Keratinocyte (primary cell): ENCODE measurements around the gene LCORL. TPM values are rescaled to one million over a fixed set of nuclear protein-coding genes. Genes with fewer than 3 reads are reported as not detected.

Experiments used
- DNase-seq: peaks from one replicate; pipeline ENCODE4 v3.0.0-alpha.2; 2011; ENCODE audit warnings: low read depth, missing footprints, low spot score
- FAIRE-seq: peaks from 2 replicates; lab custom pipeline; 2011; peaks lifted over from hg19 to GRCh38; lab: Jason Lieb, UNC
- H2AFZ ChIP-seq: 2 replicates; pipeline ENCODE4 v1.6.0; 2012; ENCODE audit warnings: low read length, control low read depth, inconsistent platforms; ENCODE audit not compliant: control insufficient read depth
- H3K27ac ChIP-seq: 2 replicates; pipeline ENCODE4 v1.5.1; 2011; ENCODE audit warnings: low read length; ENCODE audit not compliant: control insufficient read depth, insufficient read depth
- H3K27me3 ChIP-seq: 3 replicates; pipeline ENCODE4 v1.6.0; 2011; ENCODE audit warnings: low read length; ENCODE audit not compliant: control insufficient read depth, insufficient read depth; ENCODE audit errors: extremely low read depth
- H3K36me3 ChIP-seq, 2 experiments: 2 replicates in 1 of 2; 3 replicates in 1 of 2; pipeline ENCODE4 v1.5.1; 2011; ENCODE audit warnings: low read length in 2 of 2, mild to moderate bottlenecking in 1 of 2; ENCODE audit not compliant: control insufficient read depth in 2 of 2, insufficient read depth in 2 of 2; ENCODE audit errors: extremely low read depth in 1 of 2
- H3K4me1 ChIP-seq: 3 replicates; pipeline ENCODE4 v1.5.1; 2011; ENCODE audit warnings: low read length; ENCODE audit not compliant: control insufficient read depth, insufficient read depth; ENCODE audit errors: extremely low read depth
- H3K4me2 ChIP-seq: 3 replicates; pipeline ENCODE4 v1.6.0; 2011; ENCODE audit warnings: low read depth, low read length; ENCODE audit not compliant: control insufficient read depth, insufficient read depth; ENCODE audit errors: extremely low read depth
- H3K4me3 ChIP-seq, 3 experiments: fragments of 200-600 bp in 1 of 3; sonication (generic) in 1 of 3; 2 replicates in 2 of 3; 3 replicates in 1 of 3; pipeline ENCODE4 v1.5.1; 2011 to 2016; ENCODE audit warnings: low read length in 3 of 3, mild to moderate bottlenecking in 3 of 3, control low read depth in 2 of 3, inconsistent platforms in 1 of 3, low read depth in 1 of 3, mixed read lengths in 1 of 3, mixed run types in 1 of 3, moderate library complexity in 1 of 3; ENCODE audit not compliant: control insufficient read depth in 2 of 3, insufficient read depth in 2 of 3; ENCODE audit errors: extremely low read depth in 1 of 3
- H3K79me2 ChIP-seq: 2 replicates; pipeline ENCODE4 v1.6.0; 2012; ENCODE audit warnings: low read length; ENCODE audit not compliant: control insufficient read depth, insufficient read depth
- H3K9ac ChIP-seq: 3 replicates; pipeline ENCODE4 v1.6.0; 2011; ENCODE audit warnings: low read length; ENCODE audit not compliant: control insufficient read depth, insufficient read depth; ENCODE audit errors: extremely low read depth
- H3K9me1 ChIP-seq: 3 replicates; pipeline ENCODE4 v1.6.0; 2011; ENCODE audit warnings: low read length; ENCODE audit not compliant: control insufficient read depth, insufficient read depth; ENCODE audit errors: extremely low read depth
- H3K9me3 ChIP-seq: 2 replicates; pipeline ENCODE4 v1.5.1; 2012; ENCODE audit warnings: low read depth, low read length; ENCODE audit not compliant: control insufficient read depth
- H4K20me1 ChIP-seq: 3 replicates; pipeline ENCODE4 v1.6.0; 2011; ENCODE audit warnings: low read length; ENCODE audit not compliant: control insufficient read depth, insufficient read depth; ENCODE audit errors: extremely low read depth
- EZH2 ChIP-seq: IDR thresholded peaks from one replicate; pipeline ENCODE4 v1.6.1; 2012; ENCODE audit warnings: inconsistent platforms, mild to moderate bottlenecking, low read length, moderate library complexity
- dilution Hi-C: fragments of 300-500 bp; cut with MboI; formaldehyde crosslinking; loops from one replicate; pipeline ENCODE4 v1.7.0; 2020; ENCODE audit warnings: low sequenced_read_pairs; ENCODE audit not compliant: extremely low pct_ligation_motif_present
- polyA plus RNA-seq, 5 experiments: library from polyadenylated mRNA; depleted of rRNA in 3 of 5; stranded (reverse) in 3 of 5; stranded (forward) in 1 of 5; unstranded in 1 of 5; fragments of >200 nt; gene quantifications; 1 replicate in 1 of 5; 2 replicates in 3 of 5; 3 replicates in 1 of 5; pipeline versions ENCODE4 v1.2.1 to v1.2.3, GENCODE V29; 2011 to 2012; ENCODE audit warnings: missing spikeins in 2 of 5, low read depth in 1 of 5, low replicate concordance in 1 of 5
- TF ChIP-seq, protein P1 (sequence below), 3 experiments: IDR thresholded peaks in 1 of 3; conservative IDR thresholded peaks in 1 of 3; optimal IDR thresholded peaks in 1 of 3; 2 replicates in 2 of 3; 3 replicates in 1 of 3; pipeline versions ENCODE3 to v1.5.1; 2011; ENCODE audit warnings: low read length in 3 of 3, mild to moderate bottlenecking in 3 of 3, moderate library complexity in 2 of 3, control low read depth in 1 of 3, inconsistent platforms in 1 of 3; ENCODE audit not compliant: insufficient read depth in 2 of 3; ENCODE audit errors: extremely low read depth in 1 of 3

The LCORL gene
- polyA plus RNA-seq, 1 donor (not counting 4 experiments of a cell fraction or from before 2014, with no cell fraction given): 3.3 TPM

DNA sequence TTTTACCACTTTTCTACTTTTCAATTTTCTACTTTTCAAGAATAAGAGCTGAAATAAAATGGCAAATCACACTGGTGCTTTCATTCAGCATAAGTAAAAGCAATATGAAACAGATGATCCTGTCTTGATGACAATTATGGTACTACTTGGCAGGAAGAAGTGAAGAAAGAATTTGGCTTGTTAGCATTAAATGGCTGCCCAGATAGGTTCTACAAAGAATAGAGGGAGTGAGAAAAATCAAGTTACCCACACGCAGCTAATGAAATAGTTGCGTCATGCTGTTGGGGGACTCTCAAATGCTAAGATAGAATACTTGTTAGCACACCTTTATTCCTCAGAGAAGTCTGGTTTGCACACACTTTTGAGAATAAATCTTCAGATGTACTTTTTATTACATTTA is 12.5 kb upstream of the LCORL start:
- FAIRE-seq: no peak
- H3K36me3 ChIP-seq: no peaks in the 10 kb centered on the region
- H4K20me1 ChIP-seq: no peaks in the 10 kb centered on the region
- no peak overlapping the region for H3K4me2 ChIP-seq
- H2AFZ ChIP-seq: no peak overlapping the region
- H3K9ac ChIP-seq: no peak overlapping the region
- no peak for DNase-seq
- no peaks in the 10 kb centered on the region for H3K4me1 ChIP-seq
- H3K27ac ChIP-seq: no peak overlapping the region
- no peaks in the 10 kb centered on the region for H3K79me2 ChIP-seq
- dilution Hi-C loops: no loop called here
- no peaks in the 10 kb centered on the region for H3K9me3 ChIP-seq
- H3K4me3 ChIP-seq: no peak overlapping the region
- H3K9me1 ChIP-seq: no peaks in the 10 kb centered on the region
- no peaks in the 10 kb centered on the region for H3K27me3 ChIP-seq
- TF ChIP-seq EZH2: no peak
- TF ChIP-seq, protein P1, sequence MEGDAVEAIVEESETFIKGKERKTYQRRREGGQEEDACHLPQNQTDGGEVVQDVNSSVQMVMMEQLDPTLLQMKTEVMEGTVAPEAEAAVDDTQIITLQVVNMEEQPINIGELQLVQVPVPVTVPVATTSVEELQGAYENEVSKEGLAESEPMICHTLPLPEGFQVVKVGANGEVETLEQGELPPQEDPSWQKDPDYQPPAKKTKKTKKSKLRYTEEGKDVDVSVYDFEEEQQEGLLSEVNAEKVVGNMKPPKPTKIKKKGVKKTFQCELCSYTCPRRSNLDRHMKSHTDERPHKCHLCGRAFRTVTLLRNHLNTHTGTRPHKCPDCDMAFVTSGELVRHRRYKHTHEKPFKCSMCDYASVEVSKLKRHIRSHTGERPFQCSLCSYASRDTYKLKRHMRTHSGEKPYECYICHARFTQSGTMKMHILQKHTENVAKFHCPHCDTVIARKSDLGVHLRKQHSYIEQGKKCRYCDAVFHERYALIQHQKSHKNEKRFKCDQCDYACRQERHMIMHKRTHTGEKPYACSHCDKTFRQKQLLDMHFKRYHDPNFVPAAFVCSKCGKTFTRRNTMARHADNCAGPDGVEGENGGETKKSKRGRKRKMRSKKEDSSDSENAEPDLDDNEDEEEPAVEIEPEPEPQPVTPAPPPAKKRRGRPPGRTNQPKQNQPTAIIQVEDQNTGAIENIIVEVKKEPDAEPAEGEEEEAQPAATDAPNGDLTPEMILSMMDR (optimal IDR thresholded peaks at IDR 0.05 in 1 of 3, IDR thresholded peaks at IDR 0.05 in 1 of 3, conservative IDR thresholded peaks at IDR 0.05 in 1 of 3; ENCODE audit: extremely low read depth in 1 of 3, insufficient read depth in 2 of 3, low read length in 3 of 3): no peak

DNA sequence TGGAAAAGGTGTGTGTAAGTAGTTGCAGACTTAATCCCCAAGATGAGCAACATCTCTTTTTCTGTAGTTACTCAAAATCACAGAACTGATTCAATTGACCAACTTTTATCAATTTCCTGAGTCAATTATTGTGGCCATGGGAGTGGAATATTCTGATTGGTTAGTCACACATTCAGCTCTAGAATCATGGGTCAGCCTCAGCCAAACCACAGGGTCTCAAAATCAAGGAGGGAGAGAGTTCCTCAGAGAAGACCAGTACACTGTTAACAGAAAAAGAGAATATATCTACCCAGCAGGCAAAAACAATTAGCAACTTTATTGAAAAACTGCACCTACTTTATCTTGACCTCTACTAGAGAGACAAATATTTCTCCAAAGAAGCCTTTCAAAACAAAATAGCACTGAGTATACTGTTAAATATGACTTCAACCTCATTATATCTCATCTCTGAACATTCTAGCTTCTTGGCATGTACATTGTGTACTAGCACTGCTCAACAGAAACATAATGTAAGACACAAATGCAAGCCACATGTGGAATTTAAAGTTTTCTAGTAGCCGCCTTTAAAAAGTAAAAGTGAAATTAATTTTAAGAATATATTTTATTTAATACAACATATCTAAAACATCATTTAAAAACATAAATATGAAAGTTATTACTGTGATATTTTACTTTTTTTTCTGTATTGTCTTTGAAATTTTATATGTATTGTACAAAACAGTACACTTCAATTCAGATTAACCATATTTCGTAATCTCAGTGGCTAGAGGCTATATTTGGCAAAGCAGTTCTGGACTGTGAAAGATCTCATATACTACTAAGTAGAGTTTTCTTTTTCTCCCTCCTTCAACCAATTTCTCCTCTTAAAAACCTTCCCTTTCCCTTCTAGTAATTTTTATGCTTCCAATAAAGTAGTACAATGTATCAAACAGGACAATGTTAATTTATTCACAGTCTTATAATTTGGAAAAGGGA is 11.8 kb upstream of the LCORL start:
- H3K27me3 ChIP-seq: no peaks in the 10 kb centered on the region
- H3K4me3 ChIP-seq: no peak overlapping the region
- dilution Hi-C loops: no loop called here
- no peak overlapping the region for H3K27ac ChIP-seq
- no peaks in the 10 kb centered on the region for H3K36me3 ChIP-seq
- no peak overlapping the region for H3K9ac ChIP-seq
- DNase-seq: no peak
- no peak for TF ChIP-seq EZH2
- TF ChIP-seq, protein P1 (optimal IDR thresholded peaks at IDR 0.05 in 1 of 3, IDR thresholded peaks at IDR 0.05 in 1 of 3, conservative IDR thresholded peaks at IDR 0.05 in 1 of 3; ENCODE audit: extremely low read depth in 1 of 3, insufficient read depth in 2 of 3, low read length in 3 of 3): no peak
- no peak for FAIRE-seq
- H3K79me2 ChIP-seq: no peaks in the 10 kb centered on the region
- no peaks in the 10 kb centered on the region for H3K9me1 ChIP-seq
- no peaks in the 10 kb centered on the region for H3K9me3 ChIP-seq
- H3K4me1 ChIP-seq: no peaks in the 10 kb centered on the region
- H4K20me1 ChIP-seq: no peaks in the 10 kb centered on the region
- H3K4me2 ChIP-seq: no peak overlapping the region
- H2AFZ ChIP-seq: no peak overlapping the region
